Occipital lobe (tissue), 2 donors: ENCODE data around the gene GRIK1. TPM values are rescaled to one million over a fixed set of nuclear protein-coding genes. Genes with fewer than 3 reads are reported as not detected.

Source experiments
- DNase-seq: peaks from one replicate; lab custom pipeline; 2025; lab: John Stamatoyannopoulos, UW
- total RNA-seq: library from RNA; depleted of rRNA; stranded (reverse); fragments of >200 nt; gene quantifications from one replicate; pipeline ENCODE4 v1.2.3, GENCODE V29; 2014

Gene GRIK1
- total RNA-seq, 1 donor from 2014 or later = 7.5 TPM

- no peak for DNase-seq
These were observed 264.3 kb downstream of the GRIK1 start for GRCh38 chr21:29675451-29675850.

- no peak for DNase-seq
These were observed 265.5 kb downstream of the GRIK1 start for GRCh38 chr21:29674343-29674742.

GRCh38 chr21:29673096-29673610 is 266.6 kb downstream of the GRIK1 start:
- no peak for DNase-seq

GRCh38 chr21:29671728-29672127 is 268.1 kb downstream of the GRIK1 start:
- no peak for DNase-seq

GRCh38 chr21:29670228-29670627 is 269.6 kb downstream of the GRIK1 start:
- no peak for DNase-seq

- no peak for DNase-seq
These were observed 270.4 kb downstream of the GRIK1 start for GRCh38 chr21:29669416-29669815.

- no peak for DNase-seq
These were observed 272.1 kb downstream of the GRIK1 start for GRCh38 chr21:29667651-29668050.

- no peak for DNase-seq
These were observed 275.2 kb downstream of the GRIK1 start for GRCh38 chr21:29664615-29665014.

- no peak for DNase-seq
These were observed 277.9 kb downstream of the GRIK1 start for GRCh38 chr21:29661672-29662442.

GRCh38 chr21:29660047-29660720 is 279.6 kb downstream of the GRIK1 start:
- DNase-seq = no peak

- no peak for DNase-seq
These were observed 280.9 kb downstream of the GRIK1 start for GRCh38 chr21:29658934-29659203.

- DNase-seq = no peak
These were observed 281.4 kb downstream of the GRIK1 start for GRCh38 chr21:29658177-29658933.

GRCh38 chr21:29657240-29657989 is 282.4 kb downstream of the GRIK1 start:
- DNase-seq = no peak

- DNase-seq = no peak
These were observed 283.1 kb downstream of the GRIK1 start for GRCh38 chr21:29656504-29657239.

- no peak for DNase-seq
These were observed 284.2 kb downstream of the GRIK1 start for GRCh38 chr21:29655577-29655976.

- no peak for DNase-seq
These were observed 284.9 kb downstream of the GRIK1 start for GRCh38 chr21:29654855-29655254.

GRCh38 chr21:29654203-29654602 is 285.6 kb downstream of the GRIK1 start:
- DNase-seq = no peak

- no peak for DNase-seq
These were observed 289.2 kb downstream of the GRIK1 start for GRCh38 chr21:29650523-29651022.

GRCh38 chr21:29649406-29649814 is 290.4 kb downstream of the GRIK1 start:
- no peak for DNase-seq

GRCh38 chr21:29648710-29649240 is 291.0 kb downstream of the GRIK1 start:
- DNase-seq = no peak
